ENCODE measurements around the gene NPRL2. TPM values are rescaled to one million over a fixed set of nuclear protein-coding genes. Genes with fewer than 3 reads are reported as not detected.

Gene NPRL2
- total RNA-seq, 1 experiment from 2014 or later = 20.6 TPM

- TF ChIP-seq FOXP4 (CRISPR knock-in tag; IDR thresholded peaks at IDR 0.05) (no peak), PRDM15 (CRISPR knock-in tag; IDR thresholded peaks at IDR 0.05) (peak; percentile 24; the same call in 1 of the 2 replicates), ETV6 (CRISPR knock-in tag; IDR thresholded peaks at IDR 0.05) (peak; percentile 40), ELF4 (CRISPR knock-in tag; IDR thresholded peaks at IDR 0.05; ENCODE audit: low read depth) (no peak), ZBTB43 (CRISPR knock-in tag; IDR thresholded peaks at IDR 0.05) (peak; percentile 77; the same call in 1 of the 2 replicates), GTF2I (CRISPR knock-in tag; conservative IDR thresholded peaks at IDR 0.05) (no peak), CBFB (CRISPR knock-in tag; IDR thresholded peaks at IDR 0.05; ENCODE audit: low read depth) (no peak), ZNF121 (CRISPR knock-in tag; IDR thresholded peaks at IDR 0.05) (peak; percentile 13; the same call in 1 of the 2 replicates), ZNF423 (CRISPR knock-in tag; IDR thresholded peaks at IDR 0.05) (peak; percentile 29; the same call in 1 of the 2 replicates), ZNF232 (CRISPR knock-in tag; IDR thresholded peaks at IDR 0.05) (peak; percentile 86; the same call in 1 of the 2 replicates), AFF4 (CRISPR knock-in tag; IDR thresholded peaks at IDR 0.05; ENCODE audit: borderline replicate concordance) (no peak), USF1 (CRISPR knock-in tag; IDR thresholded peaks at IDR 0.05) (peak; percentile 53; the same call in 1 of the 2 replicates), FOXP1 (CRISPR knock-in tag; IDR thresholded peaks at IDR 0.05; ENCODE audit: borderline replicate concordance) (peak; percentile 76), ESRRA (CRISPR knock-in tag; IDR thresholded peaks at IDR 0.05; ENCODE audit: borderline replicate concordance) (no peak), FOXJ3 (CRISPR knock-in tag; IDR thresholded peaks at IDR 0.05; ENCODE audit: borderline replicate concordance) (no peak), SOX15 (CRISPR knock-in tag; IDR thresholded peaks at IDR 0.05) (no peak), TP53 (CRISPR knock-in tag; IDR thresholded peaks at IDR 0.05) (peak; percentile 61), E2F1 (CRISPR knock-in tag; IDR thresholded peaks at IDR 0.05) (no peak), ATF1 (CRISPR knock-in tag; IDR thresholded peaks at IDR 0.05) (no peak), MLX (CRISPR knock-in tag; IDR thresholded peaks at IDR 0.05) (no peak), OVOL2 (CRISPR knock-in tag; IDR thresholded peaks at IDR 0.05; ENCODE audit: borderline replicate concordance) (no peak)
Observed at GRCh38 chr3:50340448-50341329, 9.9 kb downstream of the NPRL2 start, which contains the start of gene RASSF1 (continued).

Measured in WTC11 (cell line).